Neural cell (in vitro differentiated cells): ENCODE data around the gene FAM240A. TPM values are rescaled to one million over a fixed set of nuclear protein-coding genes. Genes with fewer than 3 reads are reported as not detected.

Experiments used
- H2AFZ ChIP-seq: fragments of 200-600, 300-800 bp; sonication (generic), shearing (Covaris generic); 2 replicates; pipeline ENCODE4 v1.6.0; 2014; ENCODE audit warnings: low read depth, mild to moderate bottlenecking, antibody characterized with exemption, low read length, moderate library complexity
- H3F3A ChIP-seq: fragments of 200-600 bp; shearing (Covaris generic); 2 replicates; pipeline ENCODE4 v1.6.1; 2016; ENCODE audit warnings: mild to moderate bottlenecking, moderate library complexity, mixed read lengths, antibody characterized with exemption, low read length; ENCODE audit not compliant: insufficient read depth, poor library complexity, severe bottlenecking
- H3K27ac ChIP-seq: fragments of 200-600, 300-800 bp; sonication (generic), shearing (Covaris generic); 2 replicates; pipeline ENCODE4 v1.5.1; 2014; ENCODE audit warnings: mild to moderate bottlenecking, low read length, moderate library complexity
- H3K27me3 ChIP-seq: fragments of 300-800, 200-600 bp; sonication (generic), shearing (Covaris generic); 2 replicates; pipeline ENCODE4 v1.6.0; 2014; ENCODE audit warnings: mild to moderate bottlenecking, low read depth, low read length, moderate library complexity; ENCODE audit not compliant: insufficient read depth
- H3K36me3 ChIP-seq: fragments of 300-800, 200-600 bp; sonication (generic), shearing (Covaris generic); 2 replicates; pipeline ENCODE4 v1.5.1; 2014; ENCODE audit warnings: mild to moderate bottlenecking, antibody characterized with exemption, low read length, moderate library complexity; ENCODE audit not compliant: insufficient read depth
- H3K4me2 ChIP-seq: fragments of 300-800, 200-600 bp; sonication (generic), shearing (Covaris generic); 2 replicates; pipeline ENCODE4 v1.6.0; 2014; ENCODE audit warnings: mild to moderate bottlenecking, low read length
- H3K4me3 ChIP-seq: fragments of 300-800, 200-600 bp; sonication (generic), shearing (Covaris generic); 2 replicates; pipeline ENCODE4 v1.5.1; 2014; ENCODE audit warnings: mild to moderate bottlenecking, low read length, moderate library complexity
- H3K79me2 ChIP-seq: fragments of 200-600 bp; shearing (Covaris generic); replicated peaks from 2 replicates; pipeline ENCODE4 v1.6.0; 2014; ENCODE audit warnings: mild to moderate bottlenecking, low read length, moderate library complexity; ENCODE audit not compliant: insufficient read depth
- H3K9ac ChIP-seq: fragments of 300-800, 200-600 bp; sonication (generic), shearing (Covaris generic); 2 replicates; pipeline ENCODE4 v1.6.1; 2016; ENCODE audit warnings: mild to moderate bottlenecking, low read length, mixed read lengths
- H3K9me2 ChIP-seq: fragments of 200-600 bp; shearing (Covaris generic); 2 replicates; pipeline ENCODE4 v1.6.1; 2016; ENCODE audit warnings: mild to moderate bottlenecking, low read length, mixed read lengths; ENCODE audit not compliant: insufficient read depth
- H3K9me3 ChIP-seq: fragments of 200-600, 300-800 bp; sonication (generic), shearing (Covaris generic); 2 replicates; pipeline ENCODE4 v1.6.1; 2016; ENCODE audit warnings: mild to moderate bottlenecking, mixed run types, low read length, moderate library complexity, mixed read lengths
- H4K20me1 ChIP-seq: fragments of 200-600 bp; shearing (Covaris generic); 2 replicates; pipeline ENCODE4 v1.6.1; 2016; ENCODE audit warnings: mild to moderate bottlenecking, mixed run types; ENCODE audit not compliant: insufficient read depth
- CTCF ChIP-seq: fragments of 450-650 bp; IDR thresholded peaks from 2 replicates; pipeline ENCODE4 v1.5.1; 2014; ENCODE audit warnings: antibody characterized with exemption, mild to moderate bottlenecking, moderate library complexity; ENCODE audit not compliant: poor library complexity, severe bottlenecking
- EP300 ChIP-seq: fragments of 450-650 bp; conservative IDR thresholded peaks from 2 replicates; pipeline ENCODE4 v1.6.1; 2014; ENCODE audit warnings: antibody characterized with exemption, mild to moderate bottlenecking, moderate library complexity; ENCODE audit not compliant: poor library complexity, severe bottlenecking
- EZH2 ChIP-seq: fragments of 200-600, 300-800 bp; shearing (Covaris generic), sonication (generic); IDR thresholded peaks from 2 replicates; pipeline ENCODE4 v1.6.1; 2014; ENCODE audit warnings: antibody characterized with exemption, low read length, borderline replicate concordance, mild to moderate bottlenecking; ENCODE audit not compliant: insufficient read depth, poor library complexity, severe bottlenecking
- MXI1 ChIP-seq: fragments of 450-650 bp; conservative IDR thresholded peaks from 2 replicates; pipeline ENCODE4 v1.6.1; 2014; ENCODE audit warnings: antibody characterized with exemption, mild to moderate bottlenecking; ENCODE audit not compliant: poor library complexity, severe bottlenecking
- POLR2AphosphoS5 ChIP-seq: IDR thresholded peaks from 2 replicates; pipeline ENCODE4 v1.6.1; 2012
- RAD21 ChIP-seq: fragments of 450-650 bp; conservative IDR thresholded peaks from 2 replicates; pipeline ENCODE4 v1.6.1; 2014; ENCODE audit warnings: antibody characterized with exemption, mild to moderate bottlenecking, moderate library complexity
- REST ChIP-seq: IDR thresholded peaks from 2 replicates; pipeline ENCODE4 v1.6.1; 2012; ENCODE audit warnings: borderline replicate concordance
- SMC3 ChIP-seq: fragments of 450-650 bp; conservative IDR thresholded peaks from 2 replicates; pipeline ENCODE4 v1.6.1; 2014; ENCODE audit warnings: antibody characterized with exemption, mild to moderate bottlenecking, moderate library complexity; ENCODE audit not compliant: poor library complexity
- TAF1 ChIP-seq: IDR thresholded peaks from 2 replicates; pipeline ENCODE4 v1.6.1; 2012; ENCODE audit warnings: low read depth
- polyA plus RNA-seq: library from polyadenylated mRNA; depleted of rRNA; stranded (reverse); fragments of >200 nt; gene quantifications from 2 replicates; pipeline ENCODE4 v1.2.3, GENCODE V29; 2014

FAM240A gene
- polyA plus RNA-seq, 1 donor from 2014 or later: not detected

GRCh38 chr3:46624533-46624932 lies 12.2 kb downstream of the FAM240A start:
- Histone ChIP-seq H4K20me1 (no peaks in the 10 kb centered on the region), H3K36me3 (no peaks in the 10 kb centered on the region), H3K9ac (no peak overlapping the region), H2AFZ (no peak overlapping the region), H3K4me2 (no peak overlapping the region), H3K4me3 (no peak overlapping the region), H3K9me2 (no peaks in the 10 kb centered on the region), H3K27ac (no peak overlapping the region), H3K79me2 (no peaks in the 10 kb centered on the region), H3K27me3 (no peaks in the 10 kb centered on the region), H3K9me3 (no peaks in the 10 kb centered on the region), H3F3A (no peaks in the 10 kb centered on the region)
- no peak for TF ChIP-seq TAF1
- no peak for TF ChIP-seq RAD21
- TF ChIP-seq REST: peak; percentile 55
- TF ChIP-seq EP300: peak; percentile 95
- TF ChIP-seq POLR2AphosphoS5: peak; percentile 87

GRCh38 chr3:46624975-46625490 lies 12.7 kb downstream of the FAM240A start:
- no peaks in the 10 kb centered on the region for H3K27me3 ChIP-seq
- no peak overlapping the region for H3K4me2 ChIP-seq
- TF ChIP-seq REST (no peak), EP300 (no peak), EZH2 (no peak), SMC3 (no peak), POLR2AphosphoS5 (no peak), CTCF (no peak), TAF1 (no peak), RAD21 (no peak), MXI1 (no peak)
- H3K4me3 ChIP-seq: peak overlapping the region; percentile 32
- H4K20me1 ChIP-seq: no peaks in the 10 kb centered on the region
- H3K9ac ChIP-seq: no peak overlapping the region
- H3K9me3 ChIP-seq: no peaks in the 10 kb centered on the region
- H3K36me3 ChIP-seq: no peaks in the 10 kb centered on the region
- H3K27ac ChIP-seq: no peak overlapping the region
- H2AFZ ChIP-seq: no peak overlapping the region
- H3K9me2 ChIP-seq: no peaks in the 10 kb centered on the region
- H3K79me2 ChIP-seq: no peaks in the 10 kb centered on the region
- H3F3A ChIP-seq: no peaks in the 10 kb centered on the region
